Kidney epithelial cell (primary cell): Measurements from ENCODE around the gene SYNRG. TPM values are rescaled to one million over a fixed set of nuclear protein-coding genes. Genes with fewer than 3 reads are reported as not detected.

Experiments used
- DNase-seq: peaks from one replicate; pipeline ENCODE4 v3.0.0-alpha.2; 2010; ENCODE audit warnings: low read depth
- H3K27me3 ChIP-seq: 2 replicates; pipeline ENCODE4 v1.6.0; 2011; ENCODE audit warnings: low read length; ENCODE audit not compliant: control insufficient read depth, insufficient read depth
- H3K36me3 ChIP-seq: 2 replicates; pipeline ENCODE4 v1.5.1; 2011; ENCODE audit warnings: low read length; ENCODE audit not compliant: control insufficient read depth, insufficient read depth
- H3K4me3 ChIP-seq: 2 replicates; pipeline ENCODE4 v1.5.1; 2011; ENCODE audit warnings: low read depth, mild to moderate bottlenecking, control low read depth, low read length
- CTCF ChIP-seq: IDR thresholded peaks from 2 replicates; pipeline ENCODE4 v1.5.1; 2011; ENCODE audit warnings: mild to moderate bottlenecking, moderate library complexity, low read length, control low read depth, inconsistent platforms; ENCODE audit not compliant: insufficient read depth, poor library complexity, severe bottlenecking
- total RNA-seq: library from RNA; depleted of rRNA; stranded (reverse); fragments of >200 nt; gene quantifications from 2 replicates; pipeline ENCODE4 v1.2.3, GENCODE V29; 2015

The SYNRG gene
- total RNA-seq: 21.1 and 25.1 TPM in 2 replicates

- peak within 1 kb of the TSS; percentile 74 for H3K4me3 ChIP-seq
- peak; percentile 69 for DNase-seq
- no peaks in the 10 kb centered on the region for H3K36me3 ChIP-seq
- peak; percentile 43 for TF ChIP-seq CTCF
- H3K27me3 ChIP-seq: no peaks in the 10 kb centered on the region
Measured at GRCh38 chr17:37609170-37610040, at the start of gene SYNRG. TSS of gene SYNRG (minus strand) at chr17:37609418. CDS start at chr17:37609355, 63 bp downstream.

- no peak for DNase-seq
- no peaks in the 10 kb centered on the region for H3K27me3 ChIP-seq
- H3K36me3 ChIP-seq: no peaks in the 10 kb centered on the region
- H3K4me3 ChIP-seq: no peak overlapping the region
- TF ChIP-seq CTCF: no peak
Measured at GRCh38 chr17:37657202-37657601, 48.0 kb upstream of the SYNRG start.

GRCh38 chr17:37651849-37652248, 42.6 kb upstream of the SYNRG start:
- Histone ChIP-seq H3K27me3 (no peaks in the 10 kb centered on the region), H3K36me3 (no peaks in the 10 kb centered on the region), H3K4me3 (no peak overlapping the region)
- no peak for TF ChIP-seq CTCF
- DNase-seq: no peak

GRCh38 chr17:37650419-37651003, 41.3 kb upstream of the SYNRG start:
- H3K4me3 ChIP-seq: no peak overlapping the region
- H3K36me3 ChIP-seq: no peaks in the 10 kb centered on the region
- no peaks in the 10 kb centered on the region for H3K27me3 ChIP-seq
- DNase-seq: no peak
- TF ChIP-seq CTCF: peak; percentile 54

GRCh38 chr17:37648555-37648954, 39.3 kb upstream of the SYNRG start:
- no peaks in the 10 kb centered on the region for H3K27me3 ChIP-seq
- DNase-seq: peak; percentile 76
- no peaks in the 10 kb centered on the region for H3K36me3 ChIP-seq
- no peak for TF ChIP-seq CTCF
- H3K4me3 ChIP-seq: no peak overlapping the region

GRCh38 chr17:37647856-37648255, 38.6 kb upstream of the SYNRG start:
- Histone ChIP-seq H3K36me3 (no peaks in the 10 kb centered on the region), H3K27me3 (no peaks in the 10 kb centered on the region), H3K4me3 (no peak overlapping the region)
- DNase-seq: no peak
- TF ChIP-seq CTCF: no peak
